NCI-H1436 treated with DMSO at 0.1 percent for 48 hours (cell line): Measurements from ENCODE around the gene DHRS2.
A peak's percentile ranks its signal among the peaks of the same experiment; 100 is the strongest.
"Not testable (repeated sequence)": the region's sequence is repeated elsewhere in the genome, so short reads cannot be mapped to it uniquely, and the experiment has no call there.

Source experiments
- DNase-seq: peaks from one replicate; lab custom pipeline; 2025; lab: John Stamatoyannopoulos, UW

The DHRS2 gene

DNA sequence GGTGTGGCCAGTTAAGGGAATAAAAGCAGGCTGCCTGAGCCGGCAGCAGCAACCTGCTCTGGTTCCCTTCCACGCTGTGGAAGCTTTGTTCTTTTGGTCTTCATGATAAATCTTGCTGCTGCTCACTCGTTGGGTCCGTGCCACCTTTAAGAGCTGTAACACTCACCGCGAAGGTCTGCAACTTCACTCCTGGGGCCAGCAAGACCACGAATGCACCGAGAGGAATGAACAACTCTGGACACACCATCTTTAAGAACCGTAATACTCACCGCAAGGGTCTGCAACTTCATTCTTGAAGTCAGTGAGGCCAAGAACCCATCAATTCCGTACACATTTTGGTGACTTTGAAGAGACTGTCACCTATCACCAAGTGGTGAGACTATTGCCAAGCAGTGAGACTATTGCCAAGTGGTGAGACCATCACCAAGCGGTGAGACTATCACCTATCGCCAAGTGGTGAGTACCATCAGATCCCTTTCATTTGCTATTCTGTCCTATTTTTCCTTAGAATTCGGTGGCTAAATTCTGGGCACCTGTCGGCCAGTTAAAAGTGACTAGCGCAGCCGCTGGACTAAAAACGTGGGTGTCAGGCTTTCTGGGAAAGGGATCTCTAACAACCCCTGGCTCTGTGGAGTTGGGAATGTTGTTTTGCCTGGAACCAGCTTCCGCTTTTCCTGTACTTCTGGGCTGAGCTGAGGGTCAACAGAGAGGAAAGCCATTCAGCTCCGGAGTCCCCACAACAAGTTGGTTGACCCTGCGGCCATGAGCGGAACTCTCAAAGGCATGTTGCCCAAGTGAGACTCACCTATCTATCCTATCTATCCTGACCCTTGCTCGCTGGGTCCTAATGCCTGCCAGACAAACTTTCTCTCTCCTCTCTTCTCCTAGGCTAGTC lies at the start of gene DHRS2:
Gene DHRS2 (plus strand): TSS at position 48 of the 895 bp plus-strand sequence. CDS start 2,501 bp downstream, outside the sequence.
- no peak for DNase-seq

DNA sequence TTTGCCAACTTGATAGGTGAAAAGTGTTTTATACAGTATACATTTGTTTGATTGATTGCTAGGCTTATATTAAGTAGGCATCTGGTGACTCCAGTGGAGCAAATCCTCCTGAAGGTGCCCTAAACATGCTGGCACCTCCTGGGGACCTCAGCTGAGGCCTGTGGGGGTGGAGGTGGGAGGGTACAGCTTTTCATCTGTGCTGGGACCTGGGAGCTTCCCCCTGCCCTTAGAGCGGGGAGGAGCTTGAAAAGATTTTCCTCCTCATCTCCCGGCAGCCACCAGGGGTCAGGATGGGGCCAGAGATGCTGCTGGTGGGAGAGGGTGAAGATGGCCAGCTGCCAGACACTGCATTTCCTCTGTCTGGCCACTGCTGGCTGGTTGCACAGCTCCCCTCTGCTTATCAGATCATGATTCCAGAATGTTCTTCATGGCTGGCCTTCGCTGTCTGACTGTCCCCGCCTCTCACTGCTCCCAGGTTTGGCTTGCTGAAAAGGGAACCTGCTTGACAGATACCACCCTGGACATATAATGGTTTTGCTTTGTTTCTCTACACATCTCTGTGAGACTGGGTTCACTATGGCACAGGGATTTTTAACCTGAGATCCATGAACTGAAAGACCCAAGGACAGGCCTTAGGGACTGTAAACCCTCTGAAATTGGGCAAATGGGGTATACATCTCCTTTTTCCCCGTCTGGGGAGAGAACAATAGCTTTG lies 47.1 kb upstream of the DHRS2 start:
- peak; percentile 45 for DNase-seq

- DNase-seq: no peak
These were observed 46.6 kb upstream of the DHRS2 start for GRCh38 chr14:23589606-23590005.

DNA sequence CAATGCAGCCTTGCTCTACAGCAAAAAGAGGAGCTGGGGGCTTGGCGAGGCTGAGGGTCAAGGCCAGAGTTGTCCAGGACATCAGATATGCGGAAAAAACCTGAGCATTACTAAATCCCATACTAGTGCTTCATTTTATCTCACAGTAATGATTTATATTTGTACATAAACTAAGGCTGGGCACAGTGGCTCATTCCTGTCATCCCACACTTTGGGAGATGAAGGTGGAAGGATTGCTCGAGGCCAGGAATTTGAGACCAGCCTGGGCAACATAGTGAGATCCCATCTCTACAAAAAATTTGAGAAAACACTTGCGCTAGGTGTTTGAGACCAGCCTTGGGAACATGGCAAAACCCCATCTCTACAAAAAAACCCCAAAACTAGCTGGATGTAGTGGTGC lies 46.0 kb upstream of the DHRS2 start:
- DNase-seq: no peak

DNA sequence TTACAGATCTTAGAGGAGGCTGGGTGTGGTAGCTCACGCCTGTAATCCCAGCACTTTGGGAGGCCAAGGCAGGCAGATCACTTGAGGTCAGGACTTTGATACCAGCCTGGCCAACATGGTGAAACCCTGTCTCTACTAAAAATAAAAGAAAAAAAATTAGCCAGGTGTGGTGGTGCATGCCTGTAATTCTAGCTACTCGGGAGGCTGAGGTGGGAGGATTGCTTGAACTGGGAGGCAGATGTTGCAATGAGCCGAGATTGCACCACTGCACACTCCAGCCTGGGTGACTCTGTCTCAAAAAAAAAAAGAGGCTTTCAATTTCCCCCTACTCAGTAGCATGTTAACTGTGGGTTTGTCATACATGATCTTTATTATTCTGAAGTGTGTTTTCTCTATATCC lies 42.0 kb upstream of the DHRS2 start:
- DNase-seq: not testable (repeated sequence)

GRCh38 chr14:23600322-23600707 lies 35.8 kb upstream of the DHRS2 start:
- DNase-seq: no peak

DNA sequence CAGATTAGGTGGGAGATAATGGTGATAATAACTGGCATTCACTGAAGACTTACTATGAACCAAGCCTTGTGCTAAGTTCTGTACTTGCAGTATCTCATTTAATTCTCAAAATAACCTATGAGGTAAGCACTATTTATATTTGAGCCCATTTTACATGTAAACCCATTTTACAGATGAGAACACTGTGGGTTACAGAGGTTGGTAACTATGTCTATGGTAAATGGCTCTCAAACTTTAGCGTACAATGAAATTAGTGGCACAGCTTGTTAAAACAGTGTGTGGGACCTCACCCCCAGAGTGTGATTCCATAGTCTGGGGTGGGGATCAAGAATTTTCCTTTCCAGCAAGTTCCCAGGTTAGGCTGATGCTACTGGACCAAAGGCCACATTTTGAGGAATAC lies 35.4 kb upstream of the DHRS2 start:
- DNase-seq: no peak

- DNase-seq: no peak
These were observed 34.7 kb upstream of the DHRS2 start for GRCh38 chr14:23601424-23601823.

GRCh38 chr14:23601845-23602180 lies 34.4 kb upstream of the DHRS2 start:
- DNase-seq: no peak

GRCh38 chr14:23602181-23603095 lies 33.7 kb upstream of the DHRS2 start:
- no peak for DNase-seq

DNA sequence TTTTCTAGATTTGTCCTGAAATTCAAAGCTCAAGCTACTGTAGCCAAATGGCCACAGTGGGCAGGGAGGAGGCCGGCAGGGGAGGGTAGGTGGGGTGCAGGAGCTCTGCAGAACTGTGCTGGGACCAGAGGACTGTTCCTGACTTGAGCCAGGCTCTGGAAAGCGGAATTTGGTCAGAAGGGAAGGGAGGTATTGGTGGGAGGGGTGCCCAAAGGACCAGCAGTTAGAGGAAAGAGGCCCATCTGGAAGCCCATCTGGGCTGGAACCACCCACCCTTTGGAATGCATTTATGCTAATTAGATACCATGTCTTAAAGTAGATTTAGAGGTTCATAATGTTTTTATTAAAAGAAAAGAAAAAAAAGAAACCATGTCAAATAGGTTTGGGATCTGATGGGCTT lies 33.1 kb upstream of the DHRS2 start:
- DNase-seq: no peak

DNA sequence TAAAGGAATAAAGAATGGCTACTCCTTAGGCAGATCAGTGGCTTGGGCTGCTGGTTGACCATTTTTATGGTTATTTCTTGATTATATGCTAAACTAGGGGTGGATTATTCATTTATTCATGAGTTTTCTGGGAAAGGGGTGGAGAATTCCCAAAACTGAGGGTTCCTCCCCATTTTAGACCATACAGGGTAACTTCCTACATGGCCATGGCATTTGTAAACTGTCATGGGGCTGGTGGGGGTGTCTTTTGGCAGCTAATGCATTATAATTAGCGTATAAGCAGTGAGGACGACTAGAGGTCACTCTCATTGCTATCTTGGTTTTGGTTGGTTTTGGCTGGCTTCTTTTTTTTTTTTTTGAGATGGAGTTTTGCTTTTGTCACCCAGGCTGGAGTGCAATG lies 32.0 kb upstream of the DHRS2 start:
- no peak for DNase-seq

- DNase-seq: no peak
These were observed 31.4 kb upstream of the DHRS2 start for GRCh38 chr14:23604675-23605170.

DNA sequence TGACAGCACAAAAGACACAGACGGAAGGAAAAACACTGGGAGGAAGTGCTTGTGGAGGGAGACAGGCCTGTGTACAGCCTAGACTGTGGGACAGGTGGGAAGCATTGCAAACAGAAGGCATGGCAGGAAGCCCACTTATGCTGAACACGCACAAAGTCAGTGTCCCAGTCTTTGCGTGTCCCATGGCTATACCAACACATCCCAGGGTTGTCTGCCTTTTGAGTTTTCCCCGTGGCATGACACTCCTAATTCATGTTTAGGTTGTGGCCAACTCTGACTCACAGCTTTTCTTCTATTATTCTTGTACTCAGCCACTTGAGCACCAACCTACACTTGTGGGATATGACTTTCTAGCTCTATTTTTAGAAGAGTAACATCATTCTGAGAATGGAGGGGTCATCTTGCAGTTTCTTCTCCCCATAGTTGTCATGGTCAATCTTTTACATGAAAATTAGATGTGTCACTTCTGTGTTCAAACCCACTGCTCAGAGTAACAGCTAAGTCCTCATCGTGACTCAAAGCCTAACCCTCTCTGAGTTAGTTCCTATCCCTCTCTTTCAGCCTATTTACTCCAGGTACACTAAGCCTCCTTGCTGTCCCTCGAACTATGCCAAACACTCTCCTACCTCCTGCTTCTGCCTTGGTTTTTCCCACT lies 30.1 kb upstream of the DHRS2 start:
- DNase-seq: no peak

- DNase-seq: no peak
These were observed 27.7 kb upstream of the DHRS2 start for GRCh38 chr14:23608454-23608853.

DNA sequence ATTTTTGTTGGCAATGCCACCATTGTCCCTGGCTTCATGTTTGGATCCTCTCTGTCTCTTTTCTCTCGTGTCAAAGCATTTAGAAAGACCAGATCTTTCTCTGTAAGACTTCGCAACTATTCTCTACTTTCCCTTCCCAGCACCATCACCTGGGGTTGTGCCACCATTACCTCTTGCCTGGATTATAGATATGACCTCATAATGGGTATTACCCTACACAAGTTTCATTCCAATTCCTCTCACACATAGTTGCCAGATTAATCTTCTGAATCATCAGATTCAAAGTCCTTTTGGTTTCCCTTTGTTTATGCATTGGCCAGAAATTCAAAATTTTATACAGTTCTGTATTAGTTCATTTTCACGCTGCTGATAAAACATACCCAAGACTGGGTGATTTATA lies 27.2 kb upstream of the DHRS2 start:
- DNase-seq: no peak

GRCh38 chr14:23609411-23610089 lies 26.6 kb upstream of the DHRS2 start:
- DNase-seq: not testable (repeated sequence)

DNA sequence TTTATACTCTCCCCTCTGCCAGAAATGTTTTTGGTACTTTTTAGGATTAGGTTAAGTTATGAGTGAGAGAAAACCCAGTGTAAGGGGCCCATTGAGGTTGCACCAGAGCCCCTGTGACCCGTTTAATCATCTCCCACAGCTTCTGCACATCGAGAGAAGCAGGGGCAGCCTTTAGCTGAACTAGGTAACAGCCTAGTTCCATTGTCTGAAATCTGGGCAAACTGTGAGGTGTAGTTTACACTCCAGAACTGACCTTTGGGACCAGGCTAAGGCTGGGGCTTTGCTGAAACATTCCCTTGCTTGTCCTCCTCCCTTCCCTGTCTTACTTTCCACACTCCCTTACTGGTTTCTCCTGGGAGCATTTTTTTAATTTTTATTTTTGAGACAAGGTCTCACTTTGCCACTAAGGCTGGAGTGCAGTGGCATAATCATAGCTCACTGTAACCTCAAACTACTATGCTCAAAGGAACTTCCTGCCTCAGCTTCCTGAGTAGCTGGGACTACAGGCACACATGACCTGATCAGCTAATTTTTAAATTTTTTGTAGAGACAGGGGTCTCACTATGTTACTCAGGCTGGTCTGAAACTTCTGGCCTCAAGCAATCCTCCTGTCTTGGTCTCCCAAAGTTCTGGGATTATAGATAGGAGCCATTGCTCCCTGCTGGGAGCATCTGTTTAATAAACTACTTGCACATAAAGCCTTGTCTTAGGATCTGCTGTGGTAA lies 25.9 kb upstream of the DHRS2 start:
- no peak for DNase-seq

- no peak for DNase-seq
These were observed 25.3 kb upstream of the DHRS2 start for GRCh38 chr14:23610815-23611289.

DNA sequence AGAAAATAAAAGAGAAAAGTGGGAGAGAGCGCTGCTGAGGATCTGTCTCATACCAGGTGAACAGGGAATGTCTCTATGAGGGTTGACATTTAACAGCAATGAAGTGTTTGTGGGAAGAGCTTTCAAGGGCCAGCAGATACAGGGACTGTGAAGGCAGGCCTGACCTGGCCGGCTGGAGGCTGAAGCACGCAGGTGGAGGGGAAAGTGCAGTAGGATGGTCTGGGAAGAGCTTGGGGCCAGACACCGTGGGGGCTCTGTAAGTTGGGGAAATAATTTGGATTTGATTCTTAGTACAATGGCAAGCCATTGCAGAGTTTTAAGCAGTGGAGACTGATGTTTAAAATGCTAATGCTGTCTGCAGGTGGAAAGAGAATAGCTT lies 23.8 kb upstream of the DHRS2 start:
- DNase-seq: no peak
